HEK293 (cell line): ENCODE results near the gene CHD8.

Experiments used
- CTCF ChIP-seq: fragments of 450-650 bp; formaldehyde crosslinking; IDR thresholded peaks from 2 replicates; pipeline ENCODE4 v1.5.1; 2016; ENCODE audit warnings: missing biosample characterization, missing genetic modification characterization
- PBX3 ChIP-seq: sonication (generic); formaldehyde crosslinking; IDR thresholded peaks from 2 replicates; pipeline ENCODE4 v1.8.1; 2022; ENCODE audit warnings: mild to moderate bottlenecking, moderate library complexity, missing genetic modification reagents
- ZBTB1 ChIP-seq: fragments of 450-650 bp; formaldehyde crosslinking; IDR thresholded peaks from 2 replicates; pipeline ENCODE4 v1.5.1; 2016; ENCODE audit warnings: missing biosample characterization, missing genetic modification characterization
- ZBTB20 ChIP-seq: fragments of 450-650 bp; formaldehyde crosslinking; IDR thresholded peaks from 2 replicates; pipeline ENCODE4 v1.5.1; 2016; ENCODE audit warnings: missing biosample characterization, missing genetic modification characterization
- ZBTB21 ChIP-seq: fragments of 450-650 bp; formaldehyde crosslinking; IDR thresholded peaks from 2 replicates; pipeline ENCODE4 v1.5.1; 2017; ENCODE audit warnings: missing biosample characterization, missing genetic modification characterization
- ZBTB49 ChIP-seq: fragments of 450-650 bp; formaldehyde crosslinking; IDR thresholded peaks from 2 replicates; pipeline ENCODE4 v1.5.1; 2016; ENCODE audit warnings: missing biosample characterization, missing genetic modification characterization, low read depth
- ZNF114 ChIP-seq: fragments of 450-650 bp; formaldehyde crosslinking; IDR thresholded peaks from 2 replicates; pipeline ENCODE4 v1.5.0; 2017; ENCODE audit warnings: missing biosample characterization, missing genetic modification characterization
- ZNF211 ChIP-seq: fragments of 450-650 bp; formaldehyde crosslinking; IDR thresholded peaks from 2 replicates; pipeline ENCODE4 v1.5.1; 2016; ENCODE audit warnings: low read depth, missing biosample characterization, missing genetic modification characterization
- ZNF37A ChIP-seq: fragments of 450-650 bp; IDR thresholded peaks from 2 replicates; pipeline ENCODE4 v1.5.1; 2018; ENCODE audit warnings: missing biosample characterization, missing genetic modification characterization
- ZNF544 ChIP-seq: fragments of 450-650 bp; formaldehyde crosslinking; IDR thresholded peaks from 2 replicates; pipeline ENCODE4 v1.5.0; 2017; ENCODE audit warnings: missing biosample characterization, missing genetic modification characterization
- ZNF704 ChIP-seq: fragments of 450-650 bp; formaldehyde crosslinking; IDR thresholded peaks from 2 replicates; pipeline ENCODE4 v1.5.1; 2016; ENCODE audit warnings: missing biosample characterization, missing genetic modification characterization

- TF ChIP-seq ZNF114 (tag by site-specific recombination) (no peak), ZNF704 (tag by site-specific recombination) (no peak), ZBTB49 (tag by site-specific recombination) (no peak), PBX3 (no peak), ZBTB1 (tag by site-specific recombination) (no peak), ZNF211 (tag by site-specific recombination) (no peak), CTCF (no peak), ZBTB20 (tag by site-specific recombination) (no peak), ZNF544 (tag by site-specific recombination) (no peak), ZNF37A (no peak), ZBTB21 (no peak)
These were observed 71.5 kb downstream of the CHD8 start for GRCh38 chr14:21384494-21384851.
